Measurements from ENCODE around the gene NECTIN2. TPM values are rescaled to one million over a fixed set of nuclear protein-coding genes. Genes with fewer than 3 reads are reported as not detected.

The NECTIN2 gene
- total RNA-seq, 4 donors from 2014 or later = 63.2 to 126 (median 90.4) TPM

DNA sequence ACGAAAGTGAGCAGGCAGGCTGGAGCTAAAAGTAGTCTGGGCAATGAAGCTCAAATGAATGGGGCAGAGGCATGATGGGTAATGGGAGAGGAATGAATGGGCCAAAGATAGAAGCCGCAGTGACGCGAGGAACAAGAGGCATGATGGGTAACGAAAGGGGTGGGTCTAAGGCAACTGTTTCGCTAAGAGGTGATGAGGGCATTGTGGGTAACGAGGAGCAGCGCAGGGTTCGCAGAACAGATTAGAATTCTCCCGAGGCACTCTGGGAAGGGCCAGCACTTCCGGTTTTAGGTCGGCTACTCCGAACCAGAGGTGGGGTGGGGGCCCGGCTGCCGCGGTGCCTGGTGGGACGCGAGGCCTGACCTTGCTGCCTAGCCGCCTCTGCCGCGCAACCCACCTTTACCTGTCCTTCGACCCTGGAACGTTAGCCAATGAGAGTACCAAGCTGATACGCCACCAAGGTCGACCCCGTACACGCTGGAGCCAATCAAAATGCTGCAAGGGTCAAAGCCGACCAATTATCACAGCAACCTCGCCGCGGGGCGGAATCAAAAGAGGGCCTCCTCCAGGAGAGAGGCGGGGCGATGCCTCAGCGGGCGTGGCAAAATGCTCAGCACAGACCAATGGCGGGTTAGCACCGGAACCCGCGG, 44.4 kb downstream of the NECTIN2 start:
- TF ChIP-seq POLR2A (IDR thresholded peaks at IDR 0.05) (peak in 1 of 2 donors; percentile 59), EP300 (IDR thresholded peaks at IDR 0.05) (peak; percentile 92 to 93)
- TF ChIP-seq, protein P1, sequence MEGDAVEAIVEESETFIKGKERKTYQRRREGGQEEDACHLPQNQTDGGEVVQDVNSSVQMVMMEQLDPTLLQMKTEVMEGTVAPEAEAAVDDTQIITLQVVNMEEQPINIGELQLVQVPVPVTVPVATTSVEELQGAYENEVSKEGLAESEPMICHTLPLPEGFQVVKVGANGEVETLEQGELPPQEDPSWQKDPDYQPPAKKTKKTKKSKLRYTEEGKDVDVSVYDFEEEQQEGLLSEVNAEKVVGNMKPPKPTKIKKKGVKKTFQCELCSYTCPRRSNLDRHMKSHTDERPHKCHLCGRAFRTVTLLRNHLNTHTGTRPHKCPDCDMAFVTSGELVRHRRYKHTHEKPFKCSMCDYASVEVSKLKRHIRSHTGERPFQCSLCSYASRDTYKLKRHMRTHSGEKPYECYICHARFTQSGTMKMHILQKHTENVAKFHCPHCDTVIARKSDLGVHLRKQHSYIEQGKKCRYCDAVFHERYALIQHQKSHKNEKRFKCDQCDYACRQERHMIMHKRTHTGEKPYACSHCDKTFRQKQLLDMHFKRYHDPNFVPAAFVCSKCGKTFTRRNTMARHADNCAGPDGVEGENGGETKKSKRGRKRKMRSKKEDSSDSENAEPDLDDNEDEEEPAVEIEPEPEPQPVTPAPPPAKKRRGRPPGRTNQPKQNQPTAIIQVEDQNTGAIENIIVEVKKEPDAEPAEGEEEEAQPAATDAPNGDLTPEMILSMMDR (IDR thresholded peaks at IDR 0.05) = peak in 1 of 5 experiments; percentile 60
- Histone ChIP-seq H3K27ac (peak overlapping the region; percentile 83 to 98 (median 90)), H3K36me3 (peaks cover 0 to 66% (median 12%) of the 10 kb centered on the region in 3 donors), H3K27me3 (no peaks in the 10 kb centered on the region), H3K9me3 (no peaks in the 10 kb centered on the region), H3K4me1 (peaks cover 0 to 28% (median 19%) of the 10 kb centered on the region in 4 donors), H3K4me3 (peak overlapping the region; percentile 36 to 96 (median 42))
- 0% methylated on average over 32 to 40 of the region's 40 CpGs for WGBS, 2 donors
- peak in 1 of 2 donors; percentile 100 for DNase-seq (ENCODE audit: low spot score in 2 of 2)

DNA sequence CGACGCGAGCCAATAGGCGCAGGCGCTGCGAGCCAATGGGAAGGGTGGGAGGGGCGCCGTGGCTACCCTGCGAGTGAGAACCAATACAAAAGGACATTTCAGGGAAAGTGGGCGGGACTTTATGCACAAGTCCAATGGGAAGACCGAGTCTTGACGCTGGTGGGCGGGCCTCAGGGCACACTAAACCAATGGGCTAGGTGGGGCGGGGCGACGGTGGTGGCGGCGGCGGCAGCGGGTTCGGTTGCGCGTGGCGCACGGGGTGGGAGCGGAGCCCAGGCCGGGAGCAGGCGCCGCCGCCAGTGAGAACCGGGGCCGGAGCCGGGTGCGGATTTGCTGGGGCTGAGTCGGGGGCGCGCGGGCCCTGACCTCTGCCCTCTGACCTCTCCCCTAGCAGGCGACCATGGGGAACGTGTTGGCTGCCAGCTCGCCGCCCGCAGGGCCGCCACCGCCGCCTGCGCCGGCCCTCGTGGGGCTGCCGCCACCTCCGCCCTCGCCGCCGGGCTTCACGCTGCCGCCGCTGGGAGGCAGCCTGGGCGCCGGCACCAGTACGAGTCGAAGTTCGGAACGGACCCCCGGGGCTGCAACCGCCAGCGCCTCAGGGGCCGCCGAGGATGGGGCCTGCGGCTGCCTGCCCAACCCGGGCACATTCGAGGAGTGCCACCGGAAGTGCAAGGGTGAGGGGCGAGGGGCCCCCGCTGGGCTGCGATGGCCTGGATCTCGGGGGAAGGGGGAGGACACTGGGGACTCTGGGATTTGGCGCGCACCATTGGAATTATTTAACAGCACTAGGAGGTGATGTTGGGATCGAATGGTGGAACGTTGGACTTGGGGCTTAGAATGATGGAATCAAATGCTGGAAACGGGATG, 45.2 kb downstream of the NECTIN2 start, which contains the start of gene TOMM40:
TSS of gene TOMM40 (plus strand) at position 239 of the 867 bp plus-strand sequence. CDS start at position 401, 162 bp downstream.
- Histone ChIP-seq H3K36me3 (peaks cover 0 to 66% (median 14%) of the 10 kb centered on the region in 3 donors), H3K27ac (peak within 1 kb of the TSS; percentile 83 to 98 (median 90)), H3K27me3 (no peaks in the 10 kb centered on the region), H3K9me3 (no peaks in the 10 kb centered on the region), H3K4me1 (peaks cover 0 to 28% (median 19%) of the 10 kb centered on the region in 4 donors), H3K4me3 (peak within 1 kb of the TSS; percentile 66 to 96 (median 82))
- 0 to 1% methylated on average over 31 to 49 of the region's 81 CpGs for WGBS, 2 donors
- DNase-seq (ENCODE audit: low spot score in 2 of 2) = peak in 1 of 2 donors; percentile 100
- no peak for TF ChIP-seq EP300 (IDR thresholded peaks at IDR 0.05)
- TF ChIP-seq, protein P1 (IDR thresholded peaks at IDR 0.05) = peak in 1 of 5 experiments; percentile 48
- peak in 1 of 2 donors; percentile 25 for TF ChIP-seq POLR2A (IDR thresholded peaks at IDR 0.05)

DNA sequence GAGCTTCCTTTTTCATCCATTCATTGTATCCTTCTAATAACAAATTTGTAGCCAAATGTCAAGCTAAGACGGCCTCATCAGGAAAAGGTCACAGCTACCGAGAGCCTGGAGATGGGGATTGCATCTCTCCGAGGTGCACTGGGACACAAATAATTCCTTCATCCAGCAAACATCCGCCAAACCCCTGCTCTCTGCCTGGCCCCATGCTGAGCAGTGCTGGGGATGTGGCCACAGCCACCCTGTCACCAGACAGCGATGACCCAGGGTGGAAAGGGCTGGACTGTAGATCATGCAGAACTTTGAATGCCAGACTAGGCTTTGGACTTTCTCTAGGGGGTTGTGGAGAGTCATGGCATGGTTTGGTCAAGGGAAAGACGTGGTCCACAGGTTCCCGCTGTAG, 46.8 kb downstream of the NECTIN2 start:
- Histone ChIP-seq H3K36me3 (peaks cover 0 to 66% (median 14%) of the 10 kb centered on the region in 3 donors), H3K4me3 (no peak overlapping the region)

DNA sequence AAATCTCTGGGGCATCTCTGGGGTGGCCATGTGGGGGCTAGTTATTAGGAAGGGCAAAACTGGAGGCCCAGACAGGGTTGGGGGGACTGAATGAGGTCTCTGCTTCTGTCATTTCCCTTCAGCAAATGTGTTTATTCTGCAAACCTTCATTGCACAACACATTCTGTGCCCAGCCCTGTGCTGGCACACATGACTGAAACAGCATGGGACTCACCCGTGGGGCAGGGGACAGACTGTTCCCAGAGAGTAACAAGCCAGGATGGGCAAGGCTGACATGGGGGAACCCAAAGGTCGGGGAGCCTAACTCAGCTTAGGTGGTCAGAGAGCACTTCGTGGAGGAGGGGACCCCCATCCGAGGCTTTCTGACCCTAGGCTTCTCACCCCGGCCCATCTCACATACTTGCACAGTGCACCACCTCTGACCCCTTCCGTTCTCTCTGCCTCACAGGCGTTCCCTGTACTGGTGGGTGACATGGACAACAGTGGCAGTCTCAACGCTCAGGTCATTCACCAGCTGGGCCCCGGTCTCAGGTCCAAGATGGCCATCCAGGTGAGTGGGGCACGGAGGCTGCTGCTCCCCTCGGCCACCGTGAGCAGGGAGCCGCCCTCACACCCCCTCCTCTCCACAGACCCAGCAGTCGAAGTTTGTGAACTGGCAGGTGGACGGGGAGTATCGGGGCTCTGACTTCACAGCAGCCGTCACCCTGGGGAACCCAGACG, 47.4 kb downstream of the NECTIN2 start:
- Histone ChIP-seq H3K4me1 (peaks cover 0 to 28% (median 19%) of the 10 kb centered on the region in 4 donors), H3K36me3 (peaks cover 0 to 66% (median 14%) of the 10 kb centered on the region in 3 donors), H3K27ac (no peak overlapping the region), H3K4me3 (no peak overlapping the region), H3K9me3 (no peaks in the 10 kb centered on the region), H3K27me3 (no peaks in the 10 kb centered on the region)
- 85 to 91% methylated on average over 15 to 17 of the region's 18 CpGs for WGBS, 2 donors
- TF ChIP-seq POLR2A (IDR thresholded peaks at IDR 0.05) = no peak
- TF ChIP-seq EP300 (IDR thresholded peaks at IDR 0.05) = no peak
- TF ChIP-seq, protein P1 (IDR thresholded peaks at IDR 0.05) = no peak
- no peak for DNase-seq (ENCODE audit: low spot score in 2 of 2)

More for the DNA sequence above, 46.8 kb downstream of the NECTIN2 start:
- WGBS, 2 donors = 80 to 81% methylated on average over 7 of the region's 7 CpGs
- DNase-seq (ENCODE audit: low spot score in 2 of 2) = no peak
- Histone ChIP-seq H3K9me3 (no peaks in the 10 kb centered on the region), H3K27ac (no peak overlapping the region), H3K4me1 (peaks cover 0 to 28% (median 19%) of the 10 kb centered on the region in 4 donors), H3K27me3 (no peaks in the 10 kb centered on the region)
- no peak for TF ChIP-seq EP300 (IDR thresholded peaks at IDR 0.05)
- TF ChIP-seq, protein P1 (IDR thresholded peaks at IDR 0.05) = no peak
- no peak for TF ChIP-seq POLR2A (IDR thresholded peaks at IDR 0.05)

Data from tibial nerve (tissue), 4 donors.